Measurements from ENCODE around the gene PTPRC.

PTPRC gene

GRCh38 chr1:198632007-198632406 lies 6.8 kb upstream of the PTPRC start:
- no peak overlapping the region for H3K27ac ChIP-seq
- no peak for TF ChIP-seq ZFX (IDR thresholded peaks at IDR 0.05)
- TF ChIP-seq, protein P1, sequence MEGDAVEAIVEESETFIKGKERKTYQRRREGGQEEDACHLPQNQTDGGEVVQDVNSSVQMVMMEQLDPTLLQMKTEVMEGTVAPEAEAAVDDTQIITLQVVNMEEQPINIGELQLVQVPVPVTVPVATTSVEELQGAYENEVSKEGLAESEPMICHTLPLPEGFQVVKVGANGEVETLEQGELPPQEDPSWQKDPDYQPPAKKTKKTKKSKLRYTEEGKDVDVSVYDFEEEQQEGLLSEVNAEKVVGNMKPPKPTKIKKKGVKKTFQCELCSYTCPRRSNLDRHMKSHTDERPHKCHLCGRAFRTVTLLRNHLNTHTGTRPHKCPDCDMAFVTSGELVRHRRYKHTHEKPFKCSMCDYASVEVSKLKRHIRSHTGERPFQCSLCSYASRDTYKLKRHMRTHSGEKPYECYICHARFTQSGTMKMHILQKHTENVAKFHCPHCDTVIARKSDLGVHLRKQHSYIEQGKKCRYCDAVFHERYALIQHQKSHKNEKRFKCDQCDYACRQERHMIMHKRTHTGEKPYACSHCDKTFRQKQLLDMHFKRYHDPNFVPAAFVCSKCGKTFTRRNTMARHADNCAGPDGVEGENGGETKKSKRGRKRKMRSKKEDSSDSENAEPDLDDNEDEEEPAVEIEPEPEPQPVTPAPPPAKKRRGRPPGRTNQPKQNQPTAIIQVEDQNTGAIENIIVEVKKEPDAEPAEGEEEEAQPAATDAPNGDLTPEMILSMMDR (conservative IDR thresholded peaks at IDR 0.05), result no peak

DNA sequence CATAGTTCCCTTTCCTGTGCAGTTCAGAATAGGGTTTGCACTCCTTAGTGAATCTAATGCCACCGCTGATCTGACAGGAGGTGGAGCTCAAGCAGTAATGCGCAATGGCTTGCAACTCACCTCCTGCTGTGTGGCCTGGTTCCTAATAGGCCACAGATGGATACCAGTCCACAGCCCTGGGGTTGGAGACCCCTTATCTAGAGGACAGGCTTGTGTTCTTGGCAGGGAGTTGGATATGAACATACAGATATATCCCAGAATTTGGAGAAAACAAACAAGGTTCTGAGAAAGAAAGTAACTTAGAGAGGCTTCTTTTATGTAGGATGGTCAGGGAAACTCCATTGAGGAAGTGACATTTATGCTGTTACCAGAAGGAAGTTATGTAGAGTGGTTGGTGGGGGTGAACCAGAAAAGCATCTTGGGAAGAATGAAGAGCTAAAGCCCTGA lies 5.1 kb upstream of the PTPRC start:
- TF ChIP-seq, protein P1 (conservative IDR thresholded peaks at IDR 0.05), result no peak
- no peak for TF ChIP-seq ZFX (IDR thresholded peaks at IDR 0.05)
- H3K27ac ChIP-seq, result no peak overlapping the region

GRCh38 chr1:198635964-198636363 lies 2.9 kb upstream of the PTPRC start:
- no peak for TF ChIP-seq ZFX (IDR thresholded peaks at IDR 0.05)
- TF ChIP-seq, protein P1 (conservative IDR thresholded peaks at IDR 0.05), result no peak
- H3K27ac ChIP-seq, result no peak overlapping the region

GRCh38 chr1:198636391-198636790 lies 2.4 kb upstream of the PTPRC start:
- TF ChIP-seq, protein P1 (conservative IDR thresholded peaks at IDR 0.05), result no peak
- no peak for TF ChIP-seq ZFX (IDR thresholded peaks at IDR 0.05)
- no peak overlapping the region for H3K27ac ChIP-seq

- TF ChIP-seq ZFX (IDR thresholded peaks at IDR 0.05), result no peak
- TF ChIP-seq, protein P1 (conservative IDR thresholded peaks at IDR 0.05), result no peak
- H3K27ac ChIP-seq, result no peak overlapping the region
These were observed 1.7 kb upstream of the PTPRC start for GRCh38 chr1:198637157-198637556.

DNA sequence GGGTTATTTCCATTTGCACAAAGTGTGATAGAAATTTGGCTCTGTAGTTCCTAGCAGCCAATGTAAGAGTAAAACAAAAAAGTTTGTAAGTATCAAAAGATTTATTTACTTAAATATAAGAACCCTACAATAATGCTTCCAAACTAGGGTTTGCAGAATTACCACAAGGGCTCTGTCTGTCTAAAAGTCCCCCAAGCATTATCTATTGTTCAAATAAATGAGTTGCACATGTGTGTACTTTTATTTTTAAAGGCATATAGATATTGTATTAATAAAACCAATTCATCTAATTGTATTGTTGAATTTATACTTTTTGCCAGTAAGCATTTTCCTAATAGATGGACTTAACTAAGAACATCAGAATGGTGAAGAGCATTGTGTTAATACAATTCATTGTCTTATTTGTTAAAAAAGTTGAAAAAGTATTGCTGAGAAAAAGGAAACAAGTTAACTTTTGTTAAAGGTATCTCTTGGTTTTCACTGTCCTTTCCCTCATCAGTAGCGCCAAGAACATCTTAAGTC lies 863 bp upstream of the PTPRC start:
- no peak overlapping the region for H3K27ac ChIP-seq
- TF ChIP-seq, protein P1 (conservative IDR thresholded peaks at IDR 0.05), result no peak
- TF ChIP-seq ZFX (IDR thresholded peaks at IDR 0.05), result no peak

- H3K27ac ChIP-seq, result no peak overlapping the region
- TF ChIP-seq, protein P1 (conservative IDR thresholded peaks at IDR 0.05), result no peak
- no peak for TF ChIP-seq ZFX (IDR thresholded peaks at IDR 0.05)
These were observed 399 bp upstream of the PTPRC start for GRCh38 chr1:198638441-198638840.
